Stimulated activated CD8-positive, alpha-beta memory T cell treated with anti-CD3 and anti-CD28 coated beads, Interleukin-15, amount 100 ng/mL, for 48 hours (primary cell): ENCODE data around the gene NRXN3.

ENCODE experiments used
- DNase-seq, 2 donors: peaks; one replicate each; pipeline ENCODE4 v3.0.0-alpha.2; 2020; ENCODE audit warnings: low read depth in 2 of 2

Gene NRXN3

DNA sequence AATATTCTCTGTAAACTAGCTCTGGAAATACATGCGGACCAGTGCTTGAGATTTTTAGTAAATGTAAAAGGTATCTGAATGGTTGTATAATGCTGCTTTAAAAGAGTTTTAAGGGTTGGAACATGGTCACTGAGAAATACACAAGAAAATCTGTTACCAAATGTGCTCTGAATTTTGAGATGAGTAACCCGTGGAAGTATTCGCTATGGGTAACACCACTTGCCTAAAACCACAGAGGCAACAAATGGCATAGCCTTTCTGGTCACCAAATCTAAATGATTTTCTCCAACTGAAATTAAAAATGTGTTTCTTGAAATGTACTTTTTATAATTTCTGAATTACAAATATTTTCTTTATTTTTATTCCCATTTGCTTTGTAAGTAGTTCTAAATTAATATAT is 1295.5 kb downstream of the NRXN3 start:
- no peak for DNase-seq

DNA sequence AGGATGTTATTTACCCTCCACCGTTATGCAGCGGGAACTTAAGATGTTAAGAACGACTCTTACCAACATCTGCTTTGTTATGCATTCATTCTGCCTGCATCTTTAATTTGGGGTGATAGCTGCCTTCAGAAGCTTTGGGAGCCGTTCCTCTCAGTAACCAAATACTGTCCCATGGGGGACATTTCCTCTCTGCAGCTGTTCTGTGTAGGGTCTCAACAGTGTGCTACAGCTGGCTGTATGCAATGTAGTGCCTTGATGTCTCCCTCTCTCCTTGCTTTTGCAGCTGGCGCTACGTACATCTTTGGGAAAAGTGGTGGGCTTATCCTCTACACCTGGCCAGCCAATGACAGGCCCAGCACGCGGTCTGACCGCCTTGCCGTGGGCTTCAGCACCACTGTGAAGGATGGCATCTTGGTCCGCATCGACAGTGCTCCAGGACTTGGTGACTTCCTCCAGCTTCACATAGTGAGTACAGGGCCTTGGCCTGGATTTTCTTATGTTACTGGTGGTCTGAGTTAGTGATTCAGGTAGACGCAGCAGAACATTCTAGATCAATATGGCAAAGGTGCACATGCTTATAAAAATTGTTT is 1296.9 kb downstream of the NRXN3 start:
- no peak for DNase-seq

DNA sequence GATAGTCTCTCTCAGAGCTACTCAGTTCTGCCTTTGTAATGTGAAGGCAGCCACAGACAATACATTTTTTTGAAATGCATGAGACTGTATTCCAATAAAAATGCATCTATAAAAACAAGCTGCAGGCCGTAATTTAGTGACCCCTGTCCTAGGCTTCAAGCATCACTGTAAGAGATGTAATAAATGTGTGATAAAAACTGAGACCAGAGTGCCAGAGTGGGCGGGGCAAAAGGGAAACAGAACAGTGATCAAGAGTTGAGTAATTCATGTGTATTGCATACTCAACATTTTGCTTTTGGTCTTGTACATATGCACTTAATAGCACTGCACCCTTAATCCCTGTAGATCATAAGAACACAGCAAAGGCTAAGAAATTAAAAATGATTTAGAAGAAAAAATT is 1297.7 kb downstream of the NRXN3 start:
- no peak for DNase-seq

DNA sequence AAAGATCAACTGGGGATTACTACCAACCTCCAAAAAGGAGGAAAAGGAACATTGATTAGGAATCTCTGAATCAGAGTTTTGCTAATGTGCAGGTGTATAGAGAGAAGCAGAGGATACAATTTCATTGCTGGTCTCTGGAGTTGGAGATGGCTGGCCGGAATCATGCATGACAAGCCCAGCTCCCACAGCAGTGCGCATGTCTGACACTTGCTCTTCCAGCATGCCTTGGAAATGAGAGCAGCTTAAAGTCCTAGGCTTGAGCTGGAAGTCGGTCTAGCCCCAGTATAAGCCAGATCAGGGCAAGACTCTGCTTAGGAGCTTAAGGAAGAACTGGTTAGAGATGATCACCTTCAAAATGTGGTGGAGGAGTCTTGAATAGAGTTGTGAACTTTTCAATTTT is 1298.3 kb downstream of the NRXN3 start:
- DNase-seq, result no peak

DNA sequence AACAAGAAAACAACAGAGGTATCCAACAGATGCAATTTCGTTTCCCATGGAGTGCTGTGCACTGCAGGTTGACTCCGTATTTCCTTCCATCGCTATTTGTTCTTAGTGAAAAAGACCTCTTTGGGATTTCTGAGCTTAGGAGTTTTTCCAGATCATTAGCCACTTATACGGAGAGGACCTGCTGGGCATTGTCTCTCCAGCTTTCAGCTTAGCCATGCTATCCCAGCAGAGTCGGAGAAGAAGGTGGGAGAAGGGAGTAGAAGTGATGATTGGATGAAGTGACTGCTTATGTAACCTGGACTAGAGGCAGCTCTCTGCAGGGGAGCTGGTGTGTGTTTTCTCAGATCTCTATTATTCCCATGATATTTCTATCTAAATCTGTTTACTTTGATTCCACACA is 1303.5 kb downstream of the NRXN3 start:
- no peak for DNase-seq

DNA sequence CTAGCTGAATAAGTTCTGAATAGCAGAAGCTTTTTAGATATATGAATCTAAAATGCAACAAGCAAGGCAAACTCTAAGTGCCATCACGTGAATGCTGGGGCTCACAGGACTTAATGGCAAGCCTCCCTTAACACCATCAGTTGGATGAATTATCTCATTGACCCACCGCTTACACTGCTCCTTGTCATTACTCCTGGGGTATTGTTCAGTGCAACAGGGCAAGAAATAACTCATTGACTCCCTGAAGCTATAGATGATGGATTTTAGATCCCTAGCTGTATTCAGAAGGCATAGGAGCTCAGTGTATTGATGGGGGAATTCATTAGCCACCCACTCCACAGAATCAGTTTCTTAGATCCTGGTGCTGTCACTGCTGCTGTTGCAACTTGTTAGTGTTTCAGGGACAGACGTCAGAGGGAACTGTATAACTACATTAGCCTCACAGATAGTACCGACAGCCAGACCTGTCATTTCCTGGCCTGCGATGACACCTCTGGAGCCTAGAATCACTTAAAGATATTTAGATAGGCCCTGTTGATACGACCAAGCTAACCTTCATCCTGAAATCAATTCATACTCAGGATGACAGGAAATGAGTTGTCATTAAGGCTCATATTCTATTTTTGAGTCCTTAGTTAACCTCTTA is 1305.8 kb downstream of the NRXN3 start:
- no peak for DNase-seq

DNA sequence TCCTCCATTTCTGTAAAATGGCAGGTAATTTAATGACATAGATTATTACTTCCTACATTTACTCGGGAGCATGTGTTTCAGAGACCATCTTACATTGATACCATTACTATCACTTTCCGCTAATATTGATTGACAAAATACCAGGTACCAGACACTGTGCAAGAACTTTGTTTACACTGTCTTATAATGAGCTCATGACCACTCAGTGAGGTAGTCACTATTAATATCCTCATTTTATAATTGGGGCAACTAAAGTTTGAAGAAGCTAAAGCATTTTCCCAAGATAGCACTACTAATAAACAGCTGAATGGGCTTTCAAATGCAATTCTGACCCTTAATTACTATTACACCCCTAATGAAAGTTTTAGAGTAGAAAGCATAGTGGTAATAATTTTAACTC is 1306.4 kb downstream of the NRXN3 start:
- DNase-seq, result no peak

DNA sequence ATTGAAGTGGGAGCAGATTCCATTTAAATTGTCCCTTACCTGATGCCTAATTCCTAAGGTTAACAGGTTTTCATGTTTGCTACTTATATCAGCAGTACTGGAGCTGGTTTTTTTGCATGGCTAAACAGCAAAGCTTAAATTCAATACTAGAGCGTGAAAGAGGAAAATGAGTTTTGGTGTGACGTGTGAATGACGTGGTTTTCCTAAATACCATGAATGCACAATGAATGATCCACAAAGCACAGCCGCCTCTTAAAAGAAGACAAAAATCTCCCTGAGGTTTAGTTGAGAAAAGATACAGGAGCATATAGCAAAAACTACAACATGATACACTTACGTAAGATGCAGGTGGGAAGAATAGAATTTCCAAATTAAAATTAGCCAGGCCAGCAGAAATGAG is 1310.0 kb downstream of the NRXN3 start:
- no peak for DNase-seq

DNA sequence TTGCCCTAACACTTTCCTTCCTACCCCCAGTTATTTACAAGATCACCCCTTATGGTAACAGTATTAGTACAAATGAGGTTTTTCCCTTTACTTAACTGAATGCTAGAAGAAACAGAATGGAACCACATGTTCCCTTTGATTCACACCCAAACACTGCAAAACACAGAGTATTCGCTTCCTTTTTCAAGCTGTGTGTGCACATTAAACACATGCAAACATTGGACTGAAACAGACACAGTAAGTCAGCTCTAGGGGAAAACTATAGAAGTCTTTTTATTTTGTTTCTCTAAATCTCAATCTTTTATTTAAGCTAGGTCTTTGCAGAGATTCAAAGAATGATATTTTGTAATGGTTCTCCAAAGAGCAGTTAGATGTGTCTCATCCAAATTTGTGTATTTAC is 1312.7 kb downstream of the NRXN3 start:
- DNase-seq, result no peak

DNA sequence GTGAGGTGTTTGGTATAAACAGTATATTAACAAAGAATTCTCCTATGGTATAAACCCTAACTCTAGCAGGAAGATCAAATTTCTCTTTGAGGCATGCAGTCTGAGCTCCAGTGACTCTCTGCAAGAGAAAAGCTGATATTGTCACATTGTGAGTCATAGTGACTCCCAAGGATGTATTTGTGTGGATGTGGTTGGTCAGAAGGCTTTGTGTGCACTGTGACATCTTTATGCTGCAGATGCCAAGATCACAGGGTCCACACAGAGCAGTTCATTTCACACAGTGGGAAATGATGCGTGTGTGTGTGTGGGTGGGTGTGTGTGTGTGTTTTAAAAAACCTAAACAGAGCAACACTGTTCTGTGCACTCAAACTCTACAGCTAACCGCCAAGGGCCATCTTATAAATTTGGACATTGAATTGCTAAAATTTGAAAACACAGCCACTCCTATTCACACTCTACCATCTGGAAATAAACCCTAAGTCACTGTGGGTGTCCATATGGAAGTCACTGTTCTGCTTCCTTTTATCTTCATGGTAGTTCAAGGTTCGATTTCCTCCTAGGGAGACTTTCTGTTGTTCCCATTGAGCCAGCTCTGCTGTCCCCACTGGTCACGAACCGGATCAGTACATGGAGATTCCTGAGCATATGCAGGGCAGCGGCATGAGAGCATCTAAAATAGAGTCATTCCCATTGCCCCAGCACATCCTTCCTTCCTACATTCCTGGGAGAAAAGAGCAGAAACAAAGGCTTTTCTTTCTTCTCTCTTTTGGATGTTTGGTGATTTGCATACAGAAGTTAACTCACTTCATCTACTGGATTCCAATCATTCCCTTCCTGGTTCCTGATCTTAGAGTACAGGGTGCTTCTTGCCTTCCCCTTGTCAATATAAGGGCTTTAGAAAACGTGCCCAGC is 1313.6 kb downstream of the NRXN3 start:
- no peak for DNase-seq

DNA sequence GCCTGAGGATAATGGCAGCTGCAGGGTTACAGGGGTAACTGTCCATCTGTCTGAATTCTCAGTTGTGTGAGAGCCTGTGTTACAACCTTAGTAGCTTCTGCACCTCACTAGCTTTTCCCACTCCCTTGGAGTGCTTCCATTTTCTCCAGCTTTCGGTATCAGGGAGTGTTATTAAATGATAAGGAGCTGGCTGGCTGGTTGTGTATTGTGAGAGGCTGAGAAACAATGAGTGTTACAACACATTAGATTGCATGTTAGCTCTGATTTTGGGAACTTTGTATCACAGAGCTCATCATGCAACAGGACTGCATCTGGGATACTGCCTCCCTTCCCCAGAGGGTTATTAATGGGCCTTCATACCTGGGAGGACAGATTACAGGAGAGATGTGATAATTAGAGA is 1317.5 kb downstream of the NRXN3 start:
- no peak for DNase-seq

DNA sequence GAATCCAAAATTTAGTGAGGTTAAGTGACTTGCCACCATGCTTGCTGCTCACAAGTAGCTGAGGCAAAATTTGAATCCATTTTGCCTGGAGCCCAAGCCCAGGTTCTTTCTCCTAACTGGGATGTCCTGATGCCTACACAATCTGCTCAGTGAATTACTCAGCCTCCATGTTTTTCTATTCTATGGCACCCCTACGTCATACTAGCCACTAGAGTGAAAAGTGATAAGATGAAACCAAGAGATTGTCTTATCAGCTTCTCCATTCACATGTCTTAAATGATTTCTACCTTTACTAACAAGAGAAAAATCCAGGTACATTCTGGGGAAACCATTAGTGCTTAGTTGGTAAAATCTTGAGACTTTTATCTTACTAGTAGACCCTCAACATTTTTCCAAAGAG is 1321.0 kb downstream of the NRXN3 start:
- DNase-seq, result no peak

DNA sequence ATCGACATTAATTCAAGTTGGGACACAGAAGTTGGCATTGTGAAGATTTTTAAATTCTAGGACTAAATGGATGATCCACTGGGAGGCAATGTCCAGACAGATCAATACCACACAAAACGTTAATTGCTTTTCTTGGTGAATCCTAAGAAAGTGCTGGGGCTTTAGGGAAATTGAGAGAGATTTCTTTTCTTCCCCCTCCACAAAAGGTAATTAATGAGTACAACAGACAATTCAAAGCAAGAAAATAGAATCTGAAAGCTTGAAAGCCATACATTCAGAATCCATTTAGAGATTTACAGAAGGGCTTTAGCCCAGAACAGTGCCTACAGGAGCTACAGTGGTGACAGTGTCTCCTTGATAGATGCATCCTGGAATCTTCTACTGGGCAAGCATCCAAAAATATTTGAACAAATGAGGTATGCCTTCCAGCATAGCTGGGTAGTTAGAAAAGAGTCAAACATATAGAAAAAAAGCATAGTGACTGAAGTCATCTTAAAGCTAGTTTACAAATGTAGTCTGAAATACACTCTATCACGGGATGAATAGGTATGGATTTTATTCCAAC is 1323.0 kb downstream of the NRXN3 start:
- DNase-seq, result no peak

DNA sequence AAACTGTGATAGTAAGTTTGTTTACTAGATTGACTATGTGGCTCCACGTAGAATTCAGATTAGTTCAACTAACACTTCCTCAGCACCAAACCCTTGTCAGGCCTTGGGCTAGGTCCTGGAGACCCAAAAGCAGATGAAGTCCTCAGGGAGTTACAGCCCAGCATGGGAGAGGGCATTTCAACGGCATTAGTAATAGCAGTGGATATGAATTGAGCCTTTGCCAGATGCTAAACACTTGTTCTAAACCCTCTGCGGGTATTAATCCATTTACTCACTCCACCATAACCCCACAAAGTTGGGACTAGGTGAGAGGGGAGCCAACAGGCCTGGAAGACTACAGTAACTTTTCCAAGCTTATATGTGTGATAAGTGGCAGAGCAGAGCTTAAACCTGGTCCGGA is 1326.5 kb downstream of the NRXN3 start:
- DNase-seq, result no peak

DNA sequence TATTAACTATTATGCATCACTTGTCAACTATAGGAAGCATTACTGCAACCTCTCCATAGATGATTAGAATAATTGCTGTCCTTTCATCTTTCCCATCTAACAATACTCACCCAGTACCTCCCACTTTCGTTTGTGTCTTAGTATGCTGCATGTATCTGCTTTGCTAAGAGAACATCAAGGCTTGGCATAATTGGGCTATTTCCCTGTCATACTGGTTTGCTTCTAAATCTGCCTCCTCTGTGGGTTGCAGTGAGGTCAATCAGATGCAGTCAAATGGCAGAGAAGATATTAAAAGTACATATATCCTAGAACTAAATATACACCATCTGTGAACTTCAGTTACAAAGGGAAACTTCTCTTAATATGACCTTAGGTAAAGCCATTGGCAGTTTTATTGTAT is 1330.3 kb downstream of the NRXN3 start:
- DNase-seq, result no peak

DNA sequence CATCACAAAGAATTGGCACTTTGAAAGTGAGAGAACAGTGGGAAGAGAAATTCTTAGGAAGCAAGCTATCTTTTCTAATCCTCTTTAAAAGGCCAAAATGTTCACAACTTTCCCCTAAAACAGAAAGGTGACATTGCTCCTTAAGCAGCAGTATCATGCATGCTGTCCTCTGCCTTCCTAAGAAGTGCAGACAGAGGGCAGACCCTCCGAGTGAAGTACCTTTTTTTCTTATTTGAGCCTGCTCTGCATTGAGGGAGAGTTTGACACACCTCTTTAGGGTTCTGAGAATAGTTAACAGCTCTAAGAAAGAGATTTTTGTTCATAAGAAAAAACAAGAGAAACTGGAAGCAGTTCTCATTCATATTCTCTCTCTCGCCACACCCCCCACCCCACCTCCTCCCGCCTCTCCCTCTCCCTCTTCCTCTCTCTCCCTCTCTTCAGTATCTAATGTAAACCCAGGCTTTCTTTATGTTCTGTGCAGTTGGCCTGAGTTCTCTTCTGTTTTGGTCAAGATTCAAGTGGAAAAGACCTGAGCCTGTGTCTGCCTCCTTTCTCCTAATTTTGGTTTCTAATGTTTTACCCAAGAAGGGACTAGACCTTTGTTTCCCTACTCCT is 1332.1 kb downstream of the NRXN3 start:
- no peak for DNase-seq

DNA sequence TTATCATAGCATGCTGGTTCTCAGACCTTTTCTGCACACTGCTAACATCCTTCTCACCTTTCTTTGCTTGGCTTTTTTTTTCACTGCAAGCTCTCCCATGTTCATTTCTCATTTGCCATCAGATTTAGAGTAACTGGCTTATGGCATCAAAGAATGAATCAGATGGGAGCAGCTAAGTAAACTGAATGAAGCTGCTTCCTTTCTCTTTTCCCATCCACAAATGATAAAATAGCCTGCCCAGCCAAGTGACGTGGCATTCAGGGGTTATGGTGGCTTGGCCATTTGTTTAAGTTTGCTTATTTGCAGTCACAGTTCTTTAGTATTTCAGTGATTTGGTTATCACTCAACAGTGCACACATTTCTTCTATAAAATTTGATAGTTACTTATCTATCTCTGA is 1332.6 kb downstream of the NRXN3 start:
- no peak for DNase-seq

DNA sequence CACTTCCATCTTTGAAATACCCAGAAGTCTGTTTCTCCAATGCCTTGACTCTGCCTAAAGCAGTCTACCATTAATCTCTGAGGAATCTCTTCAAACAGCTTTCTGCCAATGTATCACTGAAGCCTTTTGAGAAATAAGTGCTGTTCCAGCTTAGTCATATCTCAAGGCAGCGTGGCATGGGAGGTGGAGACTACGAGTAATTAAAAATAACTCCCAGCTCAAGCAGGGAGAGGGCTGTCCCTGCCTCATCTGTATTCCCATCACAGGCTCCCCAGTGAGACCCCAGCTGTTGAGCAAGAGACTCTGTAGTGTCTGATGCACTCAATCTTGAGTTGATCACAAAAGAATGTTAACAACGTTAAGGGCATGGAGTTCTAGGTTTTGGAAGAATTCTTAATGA is 1340.5 kb downstream of the NRXN3 start:
- DNase-seq, result no peak

DNA sequence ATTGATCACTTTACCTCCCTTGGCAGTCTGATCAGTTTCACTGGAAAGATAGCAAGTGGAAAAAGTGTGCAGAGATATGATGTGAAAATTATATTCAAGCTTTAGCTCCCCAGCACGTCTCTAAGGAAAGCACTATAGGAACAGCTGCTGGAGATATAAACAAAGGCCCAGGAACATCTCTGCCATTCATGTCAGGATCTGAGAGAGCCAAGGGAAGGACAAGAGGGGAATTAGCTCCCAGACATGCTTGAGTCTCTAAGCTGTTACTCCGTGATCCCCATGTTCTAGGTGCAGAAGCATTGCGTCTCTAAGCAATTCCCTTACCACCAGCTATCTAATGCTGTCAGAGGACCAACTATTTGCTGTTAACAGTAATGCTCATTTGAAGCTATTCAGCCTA is 1341.0 kb downstream of the NRXN3 start:
- DNase-seq, result no peak

DNA sequence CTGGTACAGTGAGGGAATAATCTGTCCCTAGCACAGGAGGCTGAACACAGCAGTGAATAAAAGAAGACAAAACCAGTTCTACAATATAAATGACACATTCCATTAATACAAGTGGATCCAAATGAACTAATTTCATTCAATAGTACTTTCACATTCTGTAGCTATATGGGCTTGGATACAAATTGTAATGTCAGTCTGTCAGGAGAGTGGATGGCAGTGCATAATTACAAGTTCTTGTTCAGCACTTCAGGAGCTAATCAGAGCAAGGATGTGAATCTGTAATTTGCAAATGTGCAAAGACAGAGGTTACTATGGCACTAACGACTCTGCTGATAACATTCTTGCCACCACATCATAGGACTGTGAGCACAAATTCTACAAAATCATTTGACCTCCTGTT is 1343.3 kb downstream of the NRXN3 start:
- DNase-seq, result no peak

DNA sequence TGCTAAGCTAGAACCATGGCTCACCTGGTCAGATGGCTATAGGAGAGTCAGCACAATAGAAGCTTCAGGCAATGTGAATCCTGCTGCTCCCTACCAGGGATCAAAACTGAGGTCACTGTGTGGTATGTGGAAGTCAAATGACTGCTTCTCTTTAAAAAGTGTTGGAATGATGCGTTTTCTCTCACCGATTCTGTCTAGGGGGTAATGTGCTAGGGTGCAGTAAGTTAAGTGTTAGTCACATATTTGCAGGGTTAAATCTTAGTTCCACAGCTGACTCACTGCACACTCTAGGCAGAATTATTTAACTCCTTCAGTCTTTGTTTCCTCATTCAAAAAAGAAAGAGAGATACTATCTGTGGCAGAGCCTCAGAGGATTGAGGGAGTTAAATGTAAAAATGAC is 1344.5 kb downstream of the NRXN3 start:
- DNase-seq, result no peak

DNA sequence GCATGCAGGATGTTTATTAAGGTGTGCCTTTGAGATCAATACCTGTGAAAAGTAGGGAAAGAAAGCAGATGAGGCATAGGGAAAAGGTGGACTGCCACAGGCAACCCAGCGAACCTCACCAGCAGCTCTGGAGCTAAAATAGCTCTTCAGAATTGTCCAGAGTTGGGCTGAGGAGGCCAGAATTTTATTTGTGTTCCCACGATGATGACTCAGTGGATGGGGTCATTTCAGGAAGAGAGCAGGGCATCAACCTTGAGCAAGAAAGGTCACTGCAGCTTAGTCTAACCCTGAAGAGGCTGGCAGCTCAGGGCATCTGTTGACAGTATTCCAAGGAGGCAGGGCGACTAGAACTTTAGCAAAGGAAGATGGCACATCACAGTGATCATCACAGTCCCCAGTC is 1345.0 kb downstream of the NRXN3 start:
- no peak for DNase-seq
